ENCODE measurements around the gene PARD3B.

DNA sequence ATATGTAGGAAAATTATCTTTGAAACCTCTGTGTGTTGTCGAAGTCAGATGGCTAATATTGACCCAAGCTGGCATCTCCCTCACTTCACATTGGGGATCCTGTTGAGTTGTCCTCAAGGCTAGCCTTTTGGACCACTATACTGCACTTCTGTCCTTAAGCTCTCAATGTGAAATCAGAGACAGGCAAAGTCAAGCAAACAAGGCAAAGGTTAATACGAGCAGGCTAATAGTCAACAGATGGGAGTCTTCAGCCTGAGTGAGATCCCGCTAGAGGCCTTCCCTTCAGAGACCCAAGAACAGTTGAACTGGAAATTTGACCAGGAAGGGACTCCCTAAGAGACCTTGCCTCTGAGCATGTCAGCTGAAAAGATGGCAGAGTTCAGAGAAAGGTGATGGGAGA lies 475.4 kb downstream of the PARD3B start:
- TF ChIP-seq, protein P1, sequence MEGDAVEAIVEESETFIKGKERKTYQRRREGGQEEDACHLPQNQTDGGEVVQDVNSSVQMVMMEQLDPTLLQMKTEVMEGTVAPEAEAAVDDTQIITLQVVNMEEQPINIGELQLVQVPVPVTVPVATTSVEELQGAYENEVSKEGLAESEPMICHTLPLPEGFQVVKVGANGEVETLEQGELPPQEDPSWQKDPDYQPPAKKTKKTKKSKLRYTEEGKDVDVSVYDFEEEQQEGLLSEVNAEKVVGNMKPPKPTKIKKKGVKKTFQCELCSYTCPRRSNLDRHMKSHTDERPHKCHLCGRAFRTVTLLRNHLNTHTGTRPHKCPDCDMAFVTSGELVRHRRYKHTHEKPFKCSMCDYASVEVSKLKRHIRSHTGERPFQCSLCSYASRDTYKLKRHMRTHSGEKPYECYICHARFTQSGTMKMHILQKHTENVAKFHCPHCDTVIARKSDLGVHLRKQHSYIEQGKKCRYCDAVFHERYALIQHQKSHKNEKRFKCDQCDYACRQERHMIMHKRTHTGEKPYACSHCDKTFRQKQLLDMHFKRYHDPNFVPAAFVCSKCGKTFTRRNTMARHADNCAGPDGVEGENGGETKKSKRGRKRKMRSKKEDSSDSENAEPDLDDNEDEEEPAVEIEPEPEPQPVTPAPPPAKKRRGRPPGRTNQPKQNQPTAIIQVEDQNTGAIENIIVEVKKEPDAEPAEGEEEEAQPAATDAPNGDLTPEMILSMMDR (IDR thresholded peaks at IDR 0.05) = no peak
- TF ChIP-seq POLR2A (IDR thresholded peaks at IDR 0.05) (no peak), POLR2AphosphoS5 (IDR thresholded peaks at IDR 0.05) (no peak), EP300 (IDR thresholded peaks at IDR 0.05; ENCODE audit: low read depth) (no peak)

Data from transverse colon (tissue), 4 donors.